Psoas muscle (tissue), 8 donors: ENCODE results near the gene MTMR1. TPM values are rescaled to one million over a fixed set of nuclear protein-coding genes. Genes with fewer than 3 reads are reported as not detected.

ENCODE experiments used
- ATAC-seq, 4 donors: fragments of 200-7000 bp; cut with Tn5 transposase; one replicate each; pipeline ENCODE4 v1.9.1; 2020; ENCODE audit warnings: moderate library complexity in 3 of 4, mild to moderate bottlenecking in 2 of 4
- DNase-seq, 2 donors: peaks; one replicate each; pipeline ENCODE4 v3.0.0-alpha.2; 2020
- H3K27ac ChIP-seq: fragments of 200-600 bp; one replicate; pipeline ENCODE4 v1.8.0; 2022
- H3K27me3 ChIP-seq, 3 donors: fragments of 200-600 bp in 1 of 3; one replicate each; pipeline versions ENCODE4 v1.6.1 to v1.8.0; 2013 to 2022; ENCODE audit warnings: low read length in 2 of 3, mild to moderate bottlenecking in 2 of 3, moderate library complexity in 1 of 3; ENCODE audit not compliant: insufficient read depth in 3 of 3
- H3K36me3 ChIP-seq, 2 donors: fragments of 200-600 bp in 1 of 2; one replicate each; pipeline versions ENCODE4 v1.6.1 to v1.8.0; 2013 to 2022; ENCODE audit warnings: low read depth in 1 of 2, mild to moderate bottlenecking in 1 of 2, moderate library complexity in 1 of 2; ENCODE audit not compliant: insufficient read depth in 1 of 2
- H3K4me1 ChIP-seq: fragments of 200-600 bp; one replicate; pipeline ENCODE4 v1.8.0; 2022
- H3K4me3 ChIP-seq: fragments of 200-600 bp; one replicate; pipeline ENCODE4 v1.8.0; 2022; ENCODE audit warnings: mild to moderate bottlenecking
- H3K9me3 ChIP-seq: fragments of 200-600 bp; one replicate; pipeline ENCODE4 v1.8.0; 2022
- WGBS, 3 donors: extraction: QIAGEN DNeasy Blood & Tissue Kit; methylation state at CpG; one replicate each; pipeline versions ENCODE4 v1.1.6 to v1.1.7; 2013; 5-methylcytosine and 5-hydroxymethylcytosine counted together
- intact Hi-C, 2 donors: fragments of 100-400 bp; cut with DNase I; formaldehyde crosslinking; loops; one replicate each; pipeline versions ENCODE4 v1.11.0 to v1.14.2; 2022
- polyA plus RNA-seq, 3 donors: library from polyadenylated mRNA; stranded (reverse); fragments of 200-250 nt; gene quantifications; one replicate each; pipeline ENCODE4 v1.2.3, GENCODE V29; 2013
- total RNA-seq, 4 donors: library from RNA; stranded (reverse); fragmentation: NEBNext Ultra II Directional in 2 of 4; extraction: Animal tissue kit (Norgen Biotek cat#: 25700) in 2 of 4; gene quantifications; one replicate each; pipeline versions ENCODE4 v1.2.1 to v1.2.4, GENCODE V29; 2021 to 2023
- TF ChIP-seq, protein P1 (sequence below): fragments of 200-600 bp; IDR thresholded peaks from one replicate; pipeline ENCODE4 v1.8.0; 2022; ENCODE audit warnings: antibody characterized with exemption
- donor health status: healthy with polysubstance abuse.
- donor health status: DM: no; HTN: no; CAD: no; lungs with moderate emphysema.
- donor health status: Bipolar disorder and iron deficiency.
- donor health status: healthy.
- donor health status: DM: yes; HTN: yes; CAD: no.
- donor health status: DM: no; HTN: no; CAD: no.
- donor health status: DM: no; HTN: no; CAD: no.
- donor health status: DM: yes; HTN: yes; CAD: no.

Gene MTMR1
- total and polyA plus RNA-seq, 7 donors, result 8.9 to 48.6 (median 27.9) TPM

DNA sequence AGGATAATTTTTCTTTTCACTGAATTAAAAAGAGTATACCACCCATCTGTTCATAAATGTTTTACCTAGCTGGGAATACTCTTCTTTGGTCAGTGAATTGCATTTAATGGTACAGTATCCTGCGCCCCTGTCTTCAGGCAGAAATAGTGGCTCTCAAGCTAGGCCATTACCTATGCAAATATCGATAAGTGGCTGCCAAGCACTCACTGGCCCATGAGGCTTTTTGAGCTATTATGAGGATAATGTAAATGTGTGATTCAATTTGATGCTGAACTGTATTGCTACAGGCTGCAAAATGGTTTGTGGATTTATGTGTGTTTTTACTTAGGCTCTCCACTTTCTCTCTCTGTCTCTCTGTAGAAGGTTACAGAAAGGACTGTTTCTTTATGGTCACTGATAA, 30.1 kb upstream of the MTMR1 start:
- Histone ChIP-seq H3K27ac (no peak overlapping the region), H3K27me3 (no peaks in the 10 kb centered on the region), H3K9me3 (peaks cover 3% of the 10 kb centered on the region), H3K4me1 (no peaks in the 10 kb centered on the region), H3K4me3 (no peak overlapping the region), H3K36me3 (peaks cover 0 to 25% of the 10 kb centered on the region in 2 donors)
- intact Hi-C loops, result no loop called here
- DNase-seq, result no peak
- TF ChIP-seq, protein P1, sequence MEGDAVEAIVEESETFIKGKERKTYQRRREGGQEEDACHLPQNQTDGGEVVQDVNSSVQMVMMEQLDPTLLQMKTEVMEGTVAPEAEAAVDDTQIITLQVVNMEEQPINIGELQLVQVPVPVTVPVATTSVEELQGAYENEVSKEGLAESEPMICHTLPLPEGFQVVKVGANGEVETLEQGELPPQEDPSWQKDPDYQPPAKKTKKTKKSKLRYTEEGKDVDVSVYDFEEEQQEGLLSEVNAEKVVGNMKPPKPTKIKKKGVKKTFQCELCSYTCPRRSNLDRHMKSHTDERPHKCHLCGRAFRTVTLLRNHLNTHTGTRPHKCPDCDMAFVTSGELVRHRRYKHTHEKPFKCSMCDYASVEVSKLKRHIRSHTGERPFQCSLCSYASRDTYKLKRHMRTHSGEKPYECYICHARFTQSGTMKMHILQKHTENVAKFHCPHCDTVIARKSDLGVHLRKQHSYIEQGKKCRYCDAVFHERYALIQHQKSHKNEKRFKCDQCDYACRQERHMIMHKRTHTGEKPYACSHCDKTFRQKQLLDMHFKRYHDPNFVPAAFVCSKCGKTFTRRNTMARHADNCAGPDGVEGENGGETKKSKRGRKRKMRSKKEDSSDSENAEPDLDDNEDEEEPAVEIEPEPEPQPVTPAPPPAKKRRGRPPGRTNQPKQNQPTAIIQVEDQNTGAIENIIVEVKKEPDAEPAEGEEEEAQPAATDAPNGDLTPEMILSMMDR, result no peak
- 88 to 94% (median 92%) methylated on average over 2 of the region's 2 CpGs for WGBS, 3 donors
- ATAC-seq, result no peak

DNA sequence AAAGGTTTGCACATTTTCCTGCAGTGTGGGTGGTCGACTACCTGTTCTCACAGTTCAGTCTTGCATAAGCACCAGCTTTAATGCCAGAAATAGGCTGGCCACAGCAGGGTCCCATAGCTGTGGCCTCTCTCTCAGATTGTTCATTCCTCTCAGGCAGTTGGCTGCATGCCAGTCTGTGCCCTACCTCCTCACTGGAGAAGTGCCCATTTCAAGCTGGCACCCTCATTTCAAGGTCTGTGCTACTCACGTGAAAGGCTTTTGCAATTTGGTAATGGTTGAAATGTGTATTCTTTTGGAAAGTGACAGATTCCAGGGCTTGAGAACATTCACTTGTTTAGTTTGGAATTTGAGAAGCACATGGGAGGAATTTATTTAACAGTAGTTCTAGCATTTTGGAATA, 28.9 kb upstream of the MTMR1 start:
- DNase-seq (peak in 1 of 2 donors; percentile 23), ATAC-seq (no peak)
- H3K27me3 ChIP-seq, result no peaks in the 10 kb centered on the region
- 17 to 30% (median 29%) methylated on average over 2 of the region's 2 CpGs for WGBS, 3 donors
- peaks cover 3% of the 10 kb centered on the region for H3K9me3 ChIP-seq
- no peak overlapping the region for H3K27ac ChIP-seq
- intact Hi-C loops, result no loop called here
- H3K36me3 ChIP-seq, result peaks cover 0 to 19% of the 10 kb centered on the region in 2 donors
- TF ChIP-seq, protein P1, result no peak
- no peaks in the 10 kb centered on the region for H3K4me1 ChIP-seq
- H3K4me3 ChIP-seq, result no peak overlapping the region

DNA sequence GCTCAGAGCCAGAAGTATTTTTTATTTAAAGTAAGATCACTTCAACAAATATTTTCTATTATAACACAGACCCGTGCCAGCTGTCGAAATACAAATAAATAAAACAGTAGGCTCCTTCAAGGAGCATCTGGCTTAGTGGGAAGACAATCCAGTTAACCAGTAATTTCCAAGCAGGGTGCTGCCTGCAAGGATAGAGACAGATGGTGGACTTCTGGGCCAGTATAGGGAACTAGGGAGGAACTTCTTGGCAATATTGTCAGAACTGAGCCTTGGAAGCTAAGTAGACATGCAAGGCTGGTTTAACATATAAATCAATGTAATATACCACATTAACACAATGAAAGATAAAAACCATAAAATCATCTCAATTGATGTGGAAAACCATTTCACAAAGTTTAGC, 17.0 kb upstream of the MTMR1 start:
- 50 to 73% (median 64%) methylated on average over 2 of the region's 2 CpGs for WGBS, 3 donors
- Histone ChIP-seq H3K27ac (no peak overlapping the region), H3K4me3 (no peak overlapping the region), H3K36me3 (peaks cover 0 to 6% of the 10 kb centered on the region in 2 donors), H3K9me3 (no peaks in the 10 kb centered on the region), H3K4me1 (no peaks in the 10 kb centered on the region), H3K27me3 (no peaks in the 10 kb centered on the region)
- ATAC-seq (no peak), DNase-seq (no peak)
- intact Hi-C loops, result no loop called here
- TF ChIP-seq, protein P1, result no peak

- H3K27ac ChIP-seq, result no peak overlapping the region
- TF ChIP-seq, protein P1, result no peak
- DNase-seq (no peak), ATAC-seq (peak in 1 of 4 donors; percentile 34)
- no peaks in the 10 kb centered on the region for H3K4me1 ChIP-seq
- WGBS, 3 donors, result 45 to 54% (median 48%) methylated on average over 7 of the region's 7 CpGs
- intact Hi-C loops, result loop anchor here in 1 of 2 donors (5.0 to 10.0 kb wide), 2 partner anchors 36 to 726 kb away; no protein-coding TSS in a partner anchor
- H3K4me3 ChIP-seq, result no peak overlapping the region
- H3K27me3 ChIP-seq, result no peaks in the 10 kb centered on the region
- no peaks in the 10 kb centered on the region for H3K9me3 ChIP-seq
- H3K36me3 ChIP-seq, result no peaks in the 10 kb centered on the region
These were observed 12.2 kb upstream of the MTMR1 start for GRCh38 chrX:150680974-150681373.

DNA sequence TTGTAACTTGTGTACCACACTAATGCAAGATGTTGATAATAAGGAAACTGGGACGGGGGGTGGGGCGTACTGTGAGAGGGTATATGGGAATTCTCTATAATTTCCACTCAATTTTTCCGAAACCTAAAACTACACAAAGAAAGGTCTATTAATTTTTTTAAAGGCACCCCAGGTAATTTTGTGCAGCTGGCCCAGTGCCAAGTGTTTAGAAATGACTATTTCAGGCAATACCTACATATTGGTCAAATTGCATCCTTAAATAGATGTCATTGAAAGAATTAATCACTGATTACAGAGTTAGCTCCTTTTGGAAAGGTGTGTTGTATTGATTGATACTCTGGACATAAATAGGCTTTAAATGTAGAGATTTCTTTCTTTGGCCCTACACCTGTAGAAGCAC, 10.1 kb upstream of the MTMR1 start:
- TF ChIP-seq, protein P1, result no peak
- Histone ChIP-seq H3K36me3 (no peaks in the 10 kb centered on the region), H3K9me3 (no peaks in the 10 kb centered on the region), H3K27me3 (no peaks in the 10 kb centered on the region), H3K27ac (no peak overlapping the region), H3K4me1 (no peaks in the 10 kb centered on the region), H3K4me3 (no peak overlapping the region)
- DNase-seq (no peak), ATAC-seq (no peak)
- WGBS, 3 donors, result 67 to 100% (median 72%) methylated on average over 3 of the region's 3 CpGs
- intact Hi-C loops, result loop anchor here in 1 of 2 donors (5.0 to 10.0 kb wide), 2 partner anchors 34 to 728 kb away; no protein-coding TSS in a partner anchor
